SU-DHL-6 (cell line): ENCODE results near the gene TBX20.

Experiments used
- EZH2phosphoT487 ChIP-seq: fragments of 200-600 bp; sonication (generic), shearing (Covaris generic); conservative IDR thresholded peaks from 2 replicates; pipeline ENCODE4 v1.6.1; 2018; ENCODE audit warnings: mild to moderate bottlenecking, antibody characterized with exemption, low read length, moderate library complexity, mixed read lengths
- TF ChIP-seq, protein P1 (sequence below): fragments of 200-600 bp; sonication (generic); IDR thresholded peaks from one replicate; pipeline ENCODE4 v1.5.1; 2017; ENCODE audit warnings: antibody characterized with exemption, mild to moderate bottlenecking, low read length, moderate library complexity; ENCODE audit not compliant: insufficient read depth, poor library complexity, severe bottlenecking

DNA sequence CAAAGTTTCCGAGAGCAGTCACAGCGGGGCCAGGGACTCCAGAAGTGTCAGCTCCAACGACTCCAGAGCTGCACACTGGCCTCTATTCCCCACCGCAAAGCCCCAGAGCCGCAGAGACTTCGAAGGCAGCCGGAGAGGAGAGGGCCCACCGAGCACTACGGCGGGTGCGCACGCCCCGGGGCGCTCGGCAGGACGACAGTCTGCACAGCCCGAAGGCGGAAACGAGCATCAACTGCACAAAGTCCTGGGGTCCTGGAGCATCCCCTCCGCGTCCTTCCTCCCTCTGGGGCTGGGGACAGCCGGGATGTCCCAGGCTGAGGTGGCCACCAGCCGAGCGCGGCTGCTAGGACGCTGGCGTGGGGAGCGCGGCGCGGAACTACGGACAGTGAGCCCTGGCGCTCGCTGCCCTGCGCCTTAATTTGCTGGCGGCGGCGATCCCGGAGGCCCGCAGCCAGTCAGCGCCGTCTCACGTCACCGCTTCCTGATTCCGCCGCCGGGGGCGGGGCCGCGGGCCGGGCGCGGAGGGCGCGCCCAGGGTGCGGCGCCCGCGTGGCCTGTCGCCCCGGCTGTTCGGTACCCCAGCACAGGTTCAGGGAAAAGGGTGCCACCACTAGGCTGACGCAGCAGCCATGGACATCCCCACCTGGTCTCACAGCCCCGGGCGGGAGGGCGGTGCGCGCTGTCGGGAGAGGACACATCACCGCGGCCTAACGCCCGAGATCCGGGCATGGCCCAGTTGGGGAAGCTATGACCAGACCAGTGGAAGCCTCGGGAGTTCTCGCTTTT lies at the start of gene TBX20:
- TF ChIP-seq, protein P1, sequence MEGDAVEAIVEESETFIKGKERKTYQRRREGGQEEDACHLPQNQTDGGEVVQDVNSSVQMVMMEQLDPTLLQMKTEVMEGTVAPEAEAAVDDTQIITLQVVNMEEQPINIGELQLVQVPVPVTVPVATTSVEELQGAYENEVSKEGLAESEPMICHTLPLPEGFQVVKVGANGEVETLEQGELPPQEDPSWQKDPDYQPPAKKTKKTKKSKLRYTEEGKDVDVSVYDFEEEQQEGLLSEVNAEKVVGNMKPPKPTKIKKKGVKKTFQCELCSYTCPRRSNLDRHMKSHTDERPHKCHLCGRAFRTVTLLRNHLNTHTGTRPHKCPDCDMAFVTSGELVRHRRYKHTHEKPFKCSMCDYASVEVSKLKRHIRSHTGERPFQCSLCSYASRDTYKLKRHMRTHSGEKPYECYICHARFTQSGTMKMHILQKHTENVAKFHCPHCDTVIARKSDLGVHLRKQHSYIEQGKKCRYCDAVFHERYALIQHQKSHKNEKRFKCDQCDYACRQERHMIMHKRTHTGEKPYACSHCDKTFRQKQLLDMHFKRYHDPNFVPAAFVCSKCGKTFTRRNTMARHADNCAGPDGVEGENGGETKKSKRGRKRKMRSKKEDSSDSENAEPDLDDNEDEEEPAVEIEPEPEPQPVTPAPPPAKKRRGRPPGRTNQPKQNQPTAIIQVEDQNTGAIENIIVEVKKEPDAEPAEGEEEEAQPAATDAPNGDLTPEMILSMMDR: no peak
- TF ChIP-seq EZH2phosphoT487: no peak
